Measurements from ENCODE around the gene KRT72. TPM values are rescaled to one million over a fixed set of nuclear protein-coding genes. Genes with fewer than 3 reads are reported as not detected.
"Not testable (repeated sequence)": the region's sequence is repeated elsewhere in the genome, so short reads cannot be mapped to it uniquely, and the experiment has no call there.

KRT72 gene
- total RNA-seq, 1 experiment from 2014 or later, result not detected

GRCh38 chr12:52607314-52607713 is 6.1 kb upstream of the KRT72 start:
- no peak for DNase-seq (ENCODE audit: low spot score)

GRCh38 chr12:52606581-52607218 is 5.4 kb upstream of the KRT72 start:
- no peak for DNase-seq (ENCODE audit: low spot score)

GRCh38 chr12:52606096-52606495 is 4.8 kb upstream of the KRT72 start:
- no peak for DNase-seq (ENCODE audit: low spot score)

- no peak for DNase-seq (ENCODE audit: low spot score)
Observed at GRCh38 chr12:52605542-52605941, 4.3 kb upstream of the KRT72 start.

- no peak for DNase-seq (ENCODE audit: low spot score)
Observed at GRCh38 chr12:52604859-52605258, 3.6 kb upstream of the KRT72 start.

GRCh38 chr12:52603314-52603713 is 2.1 kb upstream of the KRT72 start:
- no peak for DNase-seq (ENCODE audit: low spot score)

GRCh38 chr12:52602552-52602951 is 1.3 kb upstream of the KRT72 start:
- DNase-seq (ENCODE audit: low spot score), result no peak

- no peak for DNase-seq (ENCODE audit: low spot score)
Observed at GRCh38 chr12:52601671-52602070, 408 bp upstream of the KRT72 start.

GRCh38 chr12:52600475-52600874 is 788 bp downstream of the KRT72 start:
- DNase-seq (ENCODE audit: low spot score), result no peak

- DNase-seq (ENCODE audit: low spot score), result no peak
Observed at GRCh38 chr12:52600071-52600470, 1.2 kb downstream of the KRT72 start.

- DNase-seq (ENCODE audit: low spot score), result no peak
Observed at GRCh38 chr12:52598966-52599365, 2.3 kb downstream of the KRT72 start.

GRCh38 chr12:52594237-52594636 is 7.0 kb downstream of the KRT72 start:
- not testable (repeated sequence) for DNase-seq (ENCODE audit: low spot score)

GRCh38 chr12:52591521-52591920 is 9.7 kb downstream of the KRT72 start:
- no peak for DNase-seq (ENCODE audit: low spot score)

- no peak for DNase-seq (ENCODE audit: low spot score)
Observed at GRCh38 chr12:52590021-52590420, 11.2 kb downstream of the KRT72 start.

GRCh38 chr12:52587563-52587962 is 13.7 kb downstream of the KRT72 start:
- DNase-seq (ENCODE audit: low spot score), result no peak

- no peak for DNase-seq (ENCODE audit: low spot score)
Observed at GRCh38 chr12:52585946-52586345, 15.3 kb downstream of the KRT72 start.

GRCh38 chr12:52585066-52585465 is 16.2 kb downstream of the KRT72 start:
- no peak for DNase-seq (ENCODE audit: low spot score)

- no peak for DNase-seq (ENCODE audit: low spot score)
Observed at GRCh38 chr12:52584156-52584682, 17.0 kb downstream of the KRT72 start.

GRCh38 chr12:52582971-52583456 is 18.2 kb downstream of the KRT72 start:
- peak; percentile 68 for DNase-seq (ENCODE audit: low spot score)

GRCh38 chr12:52582486-52582885 is 18.8 kb downstream of the KRT72 start:
- DNase-seq (ENCODE audit: low spot score), result no peak

GRCh38 chr12:52581481-52581880 is 19.8 kb downstream of the KRT72 start:
- DNase-seq (ENCODE audit: low spot score), result no peak

GRCh38 chr12:52581066-52581465 is 20.2 kb downstream of the KRT72 start:
- no peak for DNase-seq (ENCODE audit: low spot score)

GRCh38 chr12:52580496-52580895 is 20.8 kb downstream of the KRT72 start:
- DNase-seq (ENCODE audit: low spot score), result no peak
